GM12872 (cell line): ENCODE data around the gene KCNG4.
A peak's percentile ranks its signal among the peaks of the same experiment; 100 is the strongest.

Experiments used
- TF ChIP-seq, protein P1 (sequence below): IDR thresholded peaks from 3 replicates; pipeline ENCODE4 v1.5.1; 2011; ENCODE audit warnings: low read depth, mild to moderate bottlenecking, low read length, moderate library complexity; ENCODE audit not compliant: insufficient read depth

The KCNG4 gene

DNA sequence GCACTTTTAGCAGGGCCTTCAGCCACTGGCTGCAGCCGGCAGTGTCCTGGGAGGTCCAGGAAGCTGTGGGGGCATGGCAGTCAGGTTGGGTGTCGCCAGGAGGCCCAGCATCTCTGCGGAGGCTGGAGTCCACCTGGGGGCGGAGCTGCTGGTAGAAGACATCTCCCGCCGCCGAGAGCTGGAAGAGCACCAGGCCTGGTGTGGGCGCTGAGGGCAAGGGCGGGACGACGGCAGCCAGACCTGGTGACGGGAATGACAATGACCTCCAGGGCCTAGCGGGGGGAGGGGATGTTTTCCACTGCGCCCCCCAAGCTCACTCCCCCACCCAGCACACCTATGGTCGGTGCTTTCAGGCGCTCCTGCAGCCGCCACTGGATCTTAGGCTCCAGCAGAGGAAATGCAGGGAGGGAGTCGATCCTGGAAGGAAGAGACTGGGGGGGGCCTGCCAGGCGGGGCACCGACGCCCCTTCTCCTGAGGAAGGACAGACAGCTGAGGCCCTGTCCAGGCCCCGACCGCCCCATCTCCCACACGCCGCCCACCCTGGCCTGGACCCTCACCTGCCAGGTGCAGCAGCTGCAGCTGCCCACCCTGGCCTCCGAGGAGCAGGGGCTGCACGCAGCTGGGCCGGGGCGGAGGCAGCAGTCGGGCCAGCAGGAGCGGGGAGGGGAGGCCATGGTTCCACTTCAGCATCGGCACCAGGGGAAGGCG lies 60.0 kb downstream of the KCNG4 start:
- TF ChIP-seq, protein P1, sequence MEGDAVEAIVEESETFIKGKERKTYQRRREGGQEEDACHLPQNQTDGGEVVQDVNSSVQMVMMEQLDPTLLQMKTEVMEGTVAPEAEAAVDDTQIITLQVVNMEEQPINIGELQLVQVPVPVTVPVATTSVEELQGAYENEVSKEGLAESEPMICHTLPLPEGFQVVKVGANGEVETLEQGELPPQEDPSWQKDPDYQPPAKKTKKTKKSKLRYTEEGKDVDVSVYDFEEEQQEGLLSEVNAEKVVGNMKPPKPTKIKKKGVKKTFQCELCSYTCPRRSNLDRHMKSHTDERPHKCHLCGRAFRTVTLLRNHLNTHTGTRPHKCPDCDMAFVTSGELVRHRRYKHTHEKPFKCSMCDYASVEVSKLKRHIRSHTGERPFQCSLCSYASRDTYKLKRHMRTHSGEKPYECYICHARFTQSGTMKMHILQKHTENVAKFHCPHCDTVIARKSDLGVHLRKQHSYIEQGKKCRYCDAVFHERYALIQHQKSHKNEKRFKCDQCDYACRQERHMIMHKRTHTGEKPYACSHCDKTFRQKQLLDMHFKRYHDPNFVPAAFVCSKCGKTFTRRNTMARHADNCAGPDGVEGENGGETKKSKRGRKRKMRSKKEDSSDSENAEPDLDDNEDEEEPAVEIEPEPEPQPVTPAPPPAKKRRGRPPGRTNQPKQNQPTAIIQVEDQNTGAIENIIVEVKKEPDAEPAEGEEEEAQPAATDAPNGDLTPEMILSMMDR, result no peak

DNA sequence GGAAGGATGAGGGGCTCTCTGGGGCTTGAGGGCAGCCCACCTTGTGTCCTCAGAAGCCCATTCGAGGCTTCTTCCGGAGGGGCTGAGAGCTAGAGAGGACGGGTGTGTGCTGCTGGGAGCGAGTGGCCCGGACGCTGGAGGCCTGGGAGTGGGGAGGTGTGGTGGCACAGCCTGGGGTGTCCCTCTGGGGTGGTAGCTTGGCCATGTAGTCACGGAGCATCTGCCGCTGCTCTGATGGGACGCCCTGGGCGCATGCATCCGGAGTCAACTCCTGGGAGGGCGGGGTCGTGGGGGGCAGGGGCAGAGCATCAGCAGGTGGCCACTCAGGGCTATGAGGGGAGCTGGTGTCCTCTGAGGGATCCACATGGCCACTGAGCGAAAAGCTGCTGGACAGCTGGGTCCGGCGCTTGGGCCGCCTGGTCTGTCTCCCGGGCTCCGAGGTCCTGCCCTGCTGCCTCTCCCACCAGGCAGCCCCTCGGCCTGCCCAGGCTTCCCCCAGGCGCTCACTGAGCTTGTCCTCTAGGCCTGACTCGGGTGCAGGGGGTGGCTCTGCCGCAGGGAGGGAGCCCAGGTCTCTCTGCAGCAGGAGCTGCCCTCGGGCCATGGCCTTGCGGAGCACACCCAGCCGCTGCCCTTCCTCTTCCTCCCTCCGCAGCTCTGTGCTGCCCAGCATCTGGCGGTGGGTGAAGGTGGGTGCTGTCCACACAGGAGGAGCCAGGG lies 60.8 kb downstream of the KCNG4 start:
- TF ChIP-seq, protein P1, result no peak

DNA sequence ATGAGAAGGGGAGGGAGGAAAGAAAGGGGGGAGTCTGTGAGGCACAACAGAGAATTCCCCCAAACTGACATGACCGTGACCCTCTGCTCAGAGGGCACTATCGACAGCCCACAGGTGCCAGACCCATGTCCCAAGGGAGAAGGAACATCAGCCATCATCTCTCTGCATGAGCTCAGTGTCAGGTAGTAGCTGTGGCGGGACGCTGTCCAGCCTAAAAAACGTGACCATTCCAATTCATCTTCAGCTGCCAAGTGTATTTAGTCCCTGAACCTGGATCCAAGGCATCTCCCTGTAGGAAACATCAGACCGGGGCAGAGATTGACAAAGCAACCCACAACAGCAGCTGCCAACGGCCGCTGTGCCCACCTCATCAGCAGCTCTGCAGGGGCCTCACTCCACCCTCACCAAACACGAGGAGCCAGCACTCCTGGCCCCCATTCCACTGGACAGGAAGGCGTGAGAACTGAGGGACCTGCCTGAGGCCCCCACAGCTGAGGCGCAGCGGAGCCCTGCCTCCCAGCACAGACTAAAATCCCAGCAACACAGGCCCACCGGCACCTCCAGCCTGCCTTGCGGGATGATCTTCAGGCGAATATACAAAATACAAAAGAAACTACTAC lies 61.6 kb downstream of the KCNG4 start:
- TF ChIP-seq, protein P1, result no peak

DNA sequence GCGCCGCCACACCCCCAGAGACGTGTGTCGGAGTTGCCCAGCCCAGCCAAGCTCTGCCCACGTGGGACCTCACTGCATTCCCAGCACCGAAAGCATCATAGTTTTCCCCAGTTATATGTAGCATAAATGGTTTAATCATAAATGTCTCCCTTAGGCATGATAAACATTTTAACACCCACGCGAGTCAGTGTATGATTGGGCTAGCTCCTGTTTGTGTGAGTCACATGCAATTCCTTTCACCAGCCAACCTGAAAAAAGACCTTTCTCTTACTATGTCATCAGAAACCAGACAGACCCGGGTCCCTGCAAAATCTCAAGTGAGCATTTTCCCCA lies 62.1 kb downstream of the KCNG4 start:
- TF ChIP-seq, protein P1, result no peak

DNA sequence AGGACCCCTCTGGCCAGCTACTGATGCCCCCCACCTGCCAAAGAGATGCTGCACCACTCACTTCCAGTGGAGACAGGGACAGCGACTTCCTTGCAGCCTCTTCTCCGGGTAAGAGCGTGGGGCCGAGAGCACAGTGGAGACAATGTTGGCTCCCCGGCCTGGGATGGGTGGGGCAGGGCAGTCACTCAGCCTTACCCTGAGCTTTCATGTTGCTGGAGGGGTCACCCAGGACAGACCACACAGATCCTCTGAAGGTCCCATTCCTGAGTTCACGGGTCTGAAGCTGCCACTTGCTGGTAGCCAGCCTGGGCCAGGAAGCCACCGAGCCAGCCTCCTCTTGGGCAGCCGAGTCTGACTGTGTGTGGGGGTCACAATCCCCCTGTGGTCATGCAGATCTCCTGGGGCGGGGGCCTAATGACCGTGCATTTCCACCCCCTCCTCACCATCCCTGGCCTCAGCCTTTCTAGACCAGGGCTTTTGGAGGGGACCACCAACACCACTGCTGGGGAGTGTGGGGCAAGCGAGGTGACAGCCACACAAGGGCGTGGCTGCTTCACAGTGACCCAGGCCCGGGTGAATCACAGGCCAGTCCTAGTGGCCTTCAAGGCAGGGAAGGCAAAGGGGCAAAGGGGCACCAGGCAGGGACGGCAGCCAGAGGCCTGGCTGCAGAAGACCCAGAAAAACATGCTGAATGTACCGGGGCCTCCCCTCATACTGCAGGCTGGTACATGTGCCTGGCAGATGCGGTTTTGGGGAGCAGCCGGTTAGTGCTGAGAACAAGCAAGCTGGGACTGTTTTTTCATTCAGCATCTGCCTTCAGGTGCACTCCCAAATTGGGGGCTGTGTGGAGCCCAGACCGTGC lies 63.4 kb downstream of the KCNG4 start:
- TF ChIP-seq, protein P1, result no peak

DNA sequence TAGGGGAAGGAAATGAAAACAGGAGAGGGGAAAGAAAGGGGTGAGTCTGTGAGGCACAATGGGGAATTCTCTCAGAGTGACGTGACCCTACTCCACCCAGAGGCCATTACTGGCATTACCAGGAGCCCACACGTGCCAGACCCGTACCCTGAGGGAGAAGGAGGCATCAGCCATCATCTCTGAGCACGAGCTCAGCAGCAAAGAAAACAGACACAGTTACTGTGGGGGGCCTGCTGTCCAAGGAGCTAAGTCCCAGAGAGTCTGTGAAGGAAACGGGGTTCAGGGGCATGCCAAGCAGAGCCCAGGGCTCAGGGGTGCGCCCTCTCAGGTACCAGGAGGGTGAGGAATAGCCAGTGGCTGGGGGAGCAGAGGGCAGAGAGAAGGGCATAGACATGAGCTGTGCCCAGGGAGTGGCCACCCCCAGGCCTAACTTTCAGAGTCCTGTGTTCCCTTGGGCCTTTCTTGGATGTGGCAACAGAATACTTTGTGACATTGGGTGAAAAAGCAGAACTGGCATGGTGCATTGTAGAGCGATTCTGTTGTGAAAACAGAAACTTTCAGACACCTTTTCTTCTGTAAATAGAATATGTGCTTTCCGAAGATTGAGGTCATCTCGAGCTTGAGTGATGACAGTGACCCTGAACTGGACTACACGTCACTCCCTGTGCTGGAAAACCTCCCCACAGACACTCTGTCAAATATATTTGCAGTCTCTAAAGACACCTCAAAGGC lies 64.3 kb downstream of the KCNG4 start:
- TF ChIP-seq, protein P1, result peak; percentile 94

DNA sequence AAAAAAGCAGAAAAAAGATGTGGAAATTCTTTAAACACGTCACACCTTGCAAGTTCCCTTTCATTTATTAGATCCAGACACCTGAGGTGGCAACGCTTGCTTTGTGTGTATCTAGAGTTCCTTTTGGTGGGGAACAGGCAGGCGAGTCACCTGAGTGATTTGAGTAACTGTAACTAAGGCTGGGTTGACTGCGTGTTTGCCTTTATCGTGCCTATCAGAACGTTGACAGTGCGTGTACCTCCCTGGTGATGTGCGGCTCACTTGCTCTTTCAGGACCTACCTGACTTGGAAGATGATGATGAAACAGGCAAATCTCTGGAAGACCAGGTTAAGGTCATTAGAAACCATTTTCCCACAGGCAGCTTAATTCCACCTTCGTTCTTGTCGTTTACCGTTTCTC lies 65.4 kb downstream of the KCNG4 start:
- TF ChIP-seq, protein P1, result no peak
